ENCODE data around the gene REST. TPM values are rescaled to one million over a fixed set of nuclear protein-coding genes. Genes with fewer than 3 reads are reported as not detected.
A peak's percentile ranks its signal among the peaks of the same experiment; 100 is the strongest.

Gene REST
- total RNA-seq, 4 donors from 2014 or later: 9.2 to 82.7 (median 27.4) TPM

DNA sequence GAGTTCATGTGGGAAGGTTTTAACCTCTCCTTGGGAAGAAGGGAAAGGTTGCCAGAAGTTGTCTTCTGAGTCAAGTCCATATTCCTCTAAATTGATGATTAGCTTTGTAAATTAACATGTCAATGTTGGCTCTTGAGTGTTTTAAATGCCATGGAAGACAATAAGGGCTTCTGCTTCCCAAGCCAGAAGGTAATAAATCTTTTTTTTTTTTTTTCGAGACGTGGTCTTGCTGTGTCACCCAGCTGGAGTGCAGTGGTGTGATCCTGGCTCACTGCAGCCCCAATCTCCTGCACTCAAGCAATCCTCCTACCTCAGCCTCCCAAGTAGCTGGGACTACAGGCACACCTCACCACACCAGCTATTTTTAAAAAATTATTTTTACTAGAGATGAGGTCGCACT, 5.0 kb upstream of the REST start:
- no peak for DNase-seq
- no peak overlapping the region for H3K27ac ChIP-seq
- TF ChIP-seq, protein P1, sequence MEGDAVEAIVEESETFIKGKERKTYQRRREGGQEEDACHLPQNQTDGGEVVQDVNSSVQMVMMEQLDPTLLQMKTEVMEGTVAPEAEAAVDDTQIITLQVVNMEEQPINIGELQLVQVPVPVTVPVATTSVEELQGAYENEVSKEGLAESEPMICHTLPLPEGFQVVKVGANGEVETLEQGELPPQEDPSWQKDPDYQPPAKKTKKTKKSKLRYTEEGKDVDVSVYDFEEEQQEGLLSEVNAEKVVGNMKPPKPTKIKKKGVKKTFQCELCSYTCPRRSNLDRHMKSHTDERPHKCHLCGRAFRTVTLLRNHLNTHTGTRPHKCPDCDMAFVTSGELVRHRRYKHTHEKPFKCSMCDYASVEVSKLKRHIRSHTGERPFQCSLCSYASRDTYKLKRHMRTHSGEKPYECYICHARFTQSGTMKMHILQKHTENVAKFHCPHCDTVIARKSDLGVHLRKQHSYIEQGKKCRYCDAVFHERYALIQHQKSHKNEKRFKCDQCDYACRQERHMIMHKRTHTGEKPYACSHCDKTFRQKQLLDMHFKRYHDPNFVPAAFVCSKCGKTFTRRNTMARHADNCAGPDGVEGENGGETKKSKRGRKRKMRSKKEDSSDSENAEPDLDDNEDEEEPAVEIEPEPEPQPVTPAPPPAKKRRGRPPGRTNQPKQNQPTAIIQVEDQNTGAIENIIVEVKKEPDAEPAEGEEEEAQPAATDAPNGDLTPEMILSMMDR (IDR thresholded peaks at IDR 0.05): no peak
- TF ChIP-seq POLR2A (IDR thresholded peaks at IDR 0.05): no peak
- intact Hi-C loops (cut with DNase I; ENCODE audit: low total_unique reads): no loop called here
- no peak overlapping the region for H3K4me3 ChIP-seq
- no peaks in the 10 kb centered on the region for H3K9me3 ChIP-seq
- H3K36me3 ChIP-seq: no peaks in the 10 kb centered on the region
- no peaks in the 10 kb centered on the region for H3K27me3 ChIP-seq
- no peaks in the 10 kb centered on the region for H3K4me1 ChIP-seq

DNA sequence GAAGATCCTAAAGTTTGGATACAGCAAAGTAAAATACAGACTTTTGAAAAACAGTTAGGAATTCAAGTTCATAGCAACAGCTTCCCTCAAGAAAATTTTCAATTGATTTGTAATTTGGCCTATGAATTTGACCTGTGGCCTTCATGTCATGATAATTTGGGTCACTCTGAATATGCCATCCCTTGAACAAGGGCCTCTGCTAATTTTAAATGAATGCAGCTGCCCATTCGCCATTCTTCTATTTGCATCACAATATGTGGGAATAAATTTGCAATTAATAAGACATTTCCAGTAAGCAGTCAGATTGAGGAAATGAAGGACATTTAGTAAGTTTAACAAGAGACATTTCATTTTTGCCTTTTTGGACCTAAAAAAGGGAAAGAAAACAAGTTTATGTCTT, 1.9 kb upstream of the REST start:
- Histone ChIP-seq H3K4me3 (no peak overlapping the region), H3K27me3 (no peaks in the 10 kb centered on the region), H3K27ac (no peak overlapping the region), H3K4me1 (no peaks in the 10 kb centered on the region), H3K9me3 (no peaks in the 10 kb centered on the region), H3K36me3 (no peaks in the 10 kb centered on the region)
- intact Hi-C loops (cut with DNase I; ENCODE audit: low total_unique reads): no loop called here
- no peak for DNase-seq
- TF ChIP-seq, protein P1 (IDR thresholded peaks at IDR 0.05): no peak
- no peak for TF ChIP-seq POLR2A (IDR thresholded peaks at IDR 0.05)

DNA sequence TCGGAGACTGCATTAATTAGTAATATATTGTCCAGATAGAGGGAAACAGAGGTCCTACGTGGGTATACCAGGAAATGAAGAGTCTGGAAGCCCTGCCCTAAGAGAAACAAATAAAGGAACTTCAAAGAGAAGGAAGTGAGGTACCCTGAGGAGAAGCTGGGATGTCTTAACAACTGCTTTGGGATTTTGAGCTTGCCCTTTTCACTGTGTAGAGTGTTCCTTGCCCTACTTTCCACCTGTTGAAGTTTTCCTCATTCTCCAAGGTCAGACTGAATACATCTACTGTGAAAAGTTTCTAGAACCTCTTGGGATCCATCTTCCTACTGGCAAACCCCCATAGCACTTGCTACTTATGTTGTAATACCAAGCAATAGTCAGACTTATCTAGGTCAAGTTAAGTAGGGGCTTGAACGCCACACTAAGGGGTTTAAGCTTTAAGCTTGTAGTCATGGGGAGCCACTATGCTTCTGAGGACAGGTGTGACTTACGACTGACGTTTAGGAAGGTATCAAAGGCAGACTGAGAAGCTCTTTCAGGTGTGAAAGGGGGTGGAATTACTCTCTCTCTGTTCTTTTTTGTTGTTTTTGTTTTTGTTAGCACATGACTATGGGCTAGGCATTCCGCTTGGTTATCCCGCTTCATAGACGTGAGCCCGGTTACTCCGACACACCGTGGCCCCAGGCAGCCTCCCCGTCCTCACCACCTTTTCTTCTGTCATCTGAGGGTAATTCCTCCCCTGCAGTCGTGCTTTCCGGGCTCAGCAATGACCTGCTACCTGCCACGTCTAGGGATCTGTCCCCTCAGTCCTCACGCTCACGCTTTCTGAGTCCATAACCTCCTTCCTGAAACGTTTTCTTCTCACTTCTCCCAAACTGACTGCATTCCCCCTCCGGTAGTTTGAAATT, 959 bp upstream of the REST start:
- intact Hi-C loops (cut with DNase I; ENCODE audit: low total_unique reads): no loop called here
- no peaks in the 10 kb centered on the region for H3K27me3 ChIP-seq
- H3K4me3 ChIP-seq: peak overlapping the region; percentile 51 to 80
- TF ChIP-seq, protein P1 (IDR thresholded peaks at IDR 0.05): no peak
- TF ChIP-seq POLR2A (IDR thresholded peaks at IDR 0.05): no peak
- peak in 1 of 2 donors; percentile 17 for DNase-seq
- no peaks in the 10 kb centered on the region for H3K36me3 ChIP-seq
- H3K27ac ChIP-seq: peak overlapping the region; percentile 79 to 87
- no peaks in the 10 kb centered on the region for H3K9me3 ChIP-seq
- H3K4me1 ChIP-seq: no peaks in the 10 kb centered on the region

DNA sequence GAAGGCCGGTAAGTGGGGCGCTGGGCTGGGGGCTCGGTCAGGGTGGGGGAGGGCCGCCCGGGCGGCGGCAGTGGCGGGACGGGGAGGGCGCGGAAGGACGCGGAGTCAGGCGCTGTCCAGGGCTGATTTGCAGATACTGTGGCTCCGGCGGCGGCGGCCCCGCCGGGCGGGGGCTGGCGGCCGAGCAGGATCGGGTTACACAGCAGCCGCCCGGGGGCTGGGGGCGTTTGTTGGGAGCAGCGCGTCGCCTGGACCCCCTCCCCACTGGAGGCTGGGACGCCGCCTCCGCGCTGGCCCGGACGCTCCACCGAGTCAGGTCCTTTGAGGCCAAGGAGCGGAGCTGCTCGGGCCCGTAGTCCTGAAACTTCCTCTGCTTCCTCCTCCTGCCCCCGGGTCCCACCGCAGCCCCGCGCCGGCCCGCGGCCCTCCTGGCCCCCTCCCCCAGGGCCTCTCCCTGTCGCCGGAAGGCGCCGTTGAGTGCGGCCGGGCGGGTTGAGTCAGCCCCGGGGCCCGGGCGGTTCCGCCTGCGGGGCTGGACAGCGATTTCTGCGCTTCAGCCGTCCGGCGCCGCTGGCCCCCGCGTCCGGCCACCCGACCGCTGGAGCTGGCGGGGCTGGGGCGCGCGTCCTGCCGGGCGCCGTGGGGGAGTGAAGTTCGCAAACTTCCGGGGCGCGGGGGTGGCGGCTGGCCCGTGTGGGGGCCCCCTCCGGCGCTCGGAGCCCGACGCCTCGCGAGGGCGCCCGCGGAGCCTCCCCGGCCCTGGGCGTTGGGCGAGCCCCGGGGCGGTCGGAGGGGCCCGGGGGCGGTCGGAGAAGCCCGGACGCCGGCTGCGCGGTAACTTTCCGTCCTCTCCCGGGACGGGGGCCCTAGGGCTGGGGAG, 746 bp downstream of the REST start:
- intact Hi-C loops (cut with DNase I; ENCODE audit: low total_unique reads): no loop called here
- peak overlapping the region; percentile 79 to 87 for H3K27ac ChIP-seq
- no peaks in the 10 kb centered on the region for H3K4me1 ChIP-seq
- peak overlapping the region; percentile 51 to 80 for H3K4me3 ChIP-seq
- TF ChIP-seq, protein P1 (IDR thresholded peaks at IDR 0.05): peak in 1 of 4 experiments; percentile 30
- no peak for TF ChIP-seq POLR2A (IDR thresholded peaks at IDR 0.05)
- DNase-seq: peak; percentile 48 to 58
- no peaks in the 10 kb centered on the region for H3K9me3 ChIP-seq
- no peaks in the 10 kb centered on the region for H3K27me3 ChIP-seq
- H3K36me3 ChIP-seq: no peaks in the 10 kb centered on the region

All from uterus (tissue), 4 donors.